HepG2 (cell line): ENCODE data around the gene IZUMO2. TPM values are rescaled to one million over a fixed set of nuclear protein-coding genes. Genes with fewer than 3 reads are reported as not detected.

ENCODE experiments used
- ATAC-seq: fragments of 200-7000 bp; cut with Tn5 transposase; 3 replicates; pipeline ENCODE4 v1.9.1; 2020; ENCODE audit warnings: mild to moderate bottlenecking, moderate library complexity
- BruUV-seq: library from RNA; stranded (reverse); fragments of 400-500 nt; replicated peaks from 2 replicates; lab custom pipeline; 2021; lab: Mats Ljungman, UMichigan
- CTCF ChIA-PET: fragments of 300-600 bp; formaldehyde crosslinking; extraction: SDS; loops from one replicate; lab custom pipeline; 2021; ENCODE audit warnings: low total read pairs, inconsistent platforms, low intra/inter-chr PET ratio; lab: Yijun Ruan, JAX
- POLR2A ChIA-PET: fragments of 350-600 bp; sonication (Branson Sonifier 250); formaldehyde crosslinking; loops from one replicate; lab custom pipeline; 2020; ENCODE audit warnings: antibody characterized with exemption, inconsistent platforms; lab: Yijun Ruan, JAX
- DNase-seq: peaks from one replicate; pipeline ENCODE4 v3.0.0-alpha.2; 2015; ENCODE audit warnings: low spot score
- FAIRE-seq: peaks from 3 replicates; lab custom pipeline; 2011; peaks lifted over from hg19 to GRCh38; lab: Jason Lieb, UNC
- H2AFZ ChIP-seq: one replicate; pipeline ENCODE4 v1.6.1; 2011; ENCODE audit warnings: low read length, inconsistent platforms
- H3K27ac ChIP-seq: fragments of 300-600 bp; 3 replicates; pipeline ENCODE4 v1.8.0; 2011; ENCODE audit warnings: mixed run types, mild to moderate bottlenecking, mixed read lengths, low read length, inconsistent platforms; ENCODE audit not compliant: insufficient read depth; ENCODE audit errors: extremely low read length
- H3K27me3 ChIP-seq, 2 experiments: fragments of 200-600 bp in 1 of 2; 2 replicates in 1 of 2; 3 replicates in 1 of 2; pipeline versions ENCODE4 v1.6.0 to v1.8.0; 2011; ENCODE audit warnings: low read length in 2 of 2, mild to moderate bottlenecking in 2 of 2, moderate library complexity in 2 of 2, inconsistent platforms in 1 of 2; ENCODE audit not compliant: insufficient read depth in 2 of 2, control insufficient read depth in 1 of 2
- H3K36me3 ChIP-seq, 2 experiments: fragments of 200-600 bp in 1 of 2; replicated peaks in 1 of 2; 2 replicates in 1 of 2; 3 replicates in 1 of 2; pipeline versions ENCODE4 v1.5.1 to v1.8.0; 2011; ENCODE audit warnings: low read length in 2 of 2, inconsistent platforms in 1 of 2; ENCODE audit not compliant: insufficient read depth in 2 of 2, control insufficient read depth in 1 of 2
- H3K4me1 ChIP-seq: 2 replicates; pipeline ENCODE4 v1.5.1; 2012; ENCODE audit warnings: low read length, inconsistent platforms; ENCODE audit not compliant: insufficient read depth
- H3K4me2 ChIP-seq: 2 replicates; pipeline ENCODE4 v1.6.0; 2011; ENCODE audit warnings: low read depth, low read length, inconsistent platforms
- H3K4me3 ChIP-seq, 3 experiments: fragments of 200-600 bp in 1 of 3; sonication (generic), shearing (Covaris generic) in 1 of 3; replicated peaks in 1 of 3; 2 replicates each; pipeline ENCODE4 v1.5.1; 2011 to 2016; ENCODE audit warnings: low read length in 3 of 3, inconsistent platforms in 2 of 3, low read depth in 2 of 3, mild to moderate bottlenecking in 2 of 3, control low read depth in 1 of 3, mixed read lengths in 1 of 3; ENCODE audit not compliant: insufficient read depth in 1 of 3
- H3K79me2 ChIP-seq: one replicate; pipeline ENCODE4 v1.6.1; 2011; ENCODE audit warnings: low read length, inconsistent platforms; ENCODE audit not compliant: insufficient read depth
- H3K9ac ChIP-seq: 2 replicates; pipeline ENCODE4 v1.6.0; 2011; ENCODE audit warnings: mild to moderate bottlenecking, low read depth, low read length, inconsistent platforms; ENCODE audit not compliant: insufficient read depth
- H3K9me3 ChIP-seq: 2 replicates; pipeline ENCODE4 v1.5.1; 2012; ENCODE audit warnings: mild to moderate bottlenecking, low read length
- H4K20me1 ChIP-seq: 2 replicates; pipeline ENCODE4 v1.6.0; 2011; ENCODE audit warnings: inconsistent platforms, mild to moderate bottlenecking, low read length, moderate library complexity; ENCODE audit not compliant: insufficient read depth
- JUNB ChIP-seq: sonication (generic); formaldehyde crosslinking; IDR thresholded peaks from 2 replicates; pipeline ENCODE4 v1.8.0; 2022; ENCODE audit warnings: missing genetic modification reagents, mild to moderate bottlenecking, borderline replicate concordance
- KLF11 ChIP-seq: IDR thresholded peaks from 2 replicates; pipeline ENCODE4 v1.6.1; 2016; ENCODE audit warnings: missing compliant biosample characterization
- ONECUT2 ChIP-seq: sonication (generic); formaldehyde crosslinking; IDR thresholded peaks from 2 replicates; pipeline ENCODE4 v1.4.0; 2020; ENCODE audit warnings: missing genetic modification reagents
- ZFP90 ChIP-seq: sonication (generic); formaldehyde crosslinking; IDR thresholded peaks from 2 replicates; pipeline ENCODE4 v1.8.0; 2022; ENCODE audit warnings: missing genetic modification reagents, mild to moderate bottlenecking, inconsistent platforms, borderline replicate concordance
- WGBS: methylation state at CpG from one replicate; pipeline ENCODE4 v1.1.6; 2017; ENCODE audit warnings: low lambda C conversion rate; 5-methylcytosine and 5-hydroxymethylcytosine counted together
- in situ Hi-C: cut with HindIII; loops from 2 replicates; pipeline ENCODE4 v1.10.0; 2017; ENCODE audit warnings: low pct_unique_long_range_greater_than_20kb; ENCODE audit not compliant: extremely low pct_ligation_motif_present
- intact Hi-C: fragments of 100-400 bp; cut with micrococcal nuclease; formaldehyde crosslinking; loops from one replicate; pipeline ENCODE4 v1.10.0; 2022; ENCODE audit not compliant: unreplicated experiment
- polyA plus RNA-seq, 8 experiments: library from polyadenylated mRNA; depleted of rRNA in 3 of 8; stranded (reverse) in 7 of 8; unstranded in 1 of 8; fragments of >200 nt; fragmentation: Illumina TruSeq in 4 of 8; extraction: Trizol in 4 of 8; gene quantifications; 2 replicates each; pipeline versions ENCODE4 v1.2.1 to v1.2.3, GENCODE V29; 2011 to 2016; ENCODE audit warnings: low read depth in 4 of 8, missing spikeins in 1 of 8, mixed read lengths in 1 of 8; ENCODE audit not compliant: insufficient read depth in 1 of 8
- total RNA-seq, 5 experiments: library from RNA; depleted of rRNA; stranded (reverse); fragments of >200 nt; fragmentation: Illumina TruSeq; extraction: Trizol; gene quantifications; 2 replicates each; pipeline ENCODE4 v1.2.3, GENCODE V29; 2016; ENCODE audit warnings: low read depth in 1 of 5
- TF ChIP-seq, protein P1 (sequence below): sonication (generic); formaldehyde crosslinking; IDR thresholded peaks from 2 replicates; pipeline ENCODE4 v1.4.0; 2020; ENCODE audit warnings: mild to moderate bottlenecking, missing genetic modification reagents
- TF ChIP-seq, protein P2 (sequence below): sonication (generic); formaldehyde crosslinking; IDR thresholded peaks from 2 replicates; pipeline ENCODE4 v1.4.0; 2020; ENCODE audit warnings: missing genetic modification reagents
- TF ChIP-seq, protein P3 (sequence below): sonication (generic); formaldehyde crosslinking; IDR thresholded peaks from 2 replicates; pipeline ENCODE4 v1.8.0; 2022; ENCODE audit warnings: mild to moderate bottlenecking, missing genetic modification reagents
- TF ChIP-seq, protein P4 (sequence below): fragments of 450-650 bp; IDR thresholded peaks from 2 replicates; pipeline ENCODE4 v1.6.1; 2017; ENCODE audit warnings: mild to moderate bottlenecking
- TF ChIP-seq, protein P5 (sequence below): sonication (generic); formaldehyde crosslinking; IDR thresholded peaks from 2 replicates; pipeline ENCODE4 v1.5.0; 2020; ENCODE audit warnings: mild to moderate bottlenecking, missing genetic modification reagents
- TF ChIP-seq, protein P6 (sequence below): IDR thresholded peaks from 2 replicates; pipeline ENCODE4 v1.6.1; 2016; ENCODE audit warnings: control low read depth

The IZUMO2 gene
- total and polyA plus RNA-seq, 2 of the 13 experiments (the other 11 are each of a cell fraction or from before 2014, with no cell fraction given): not detected

DNA sequence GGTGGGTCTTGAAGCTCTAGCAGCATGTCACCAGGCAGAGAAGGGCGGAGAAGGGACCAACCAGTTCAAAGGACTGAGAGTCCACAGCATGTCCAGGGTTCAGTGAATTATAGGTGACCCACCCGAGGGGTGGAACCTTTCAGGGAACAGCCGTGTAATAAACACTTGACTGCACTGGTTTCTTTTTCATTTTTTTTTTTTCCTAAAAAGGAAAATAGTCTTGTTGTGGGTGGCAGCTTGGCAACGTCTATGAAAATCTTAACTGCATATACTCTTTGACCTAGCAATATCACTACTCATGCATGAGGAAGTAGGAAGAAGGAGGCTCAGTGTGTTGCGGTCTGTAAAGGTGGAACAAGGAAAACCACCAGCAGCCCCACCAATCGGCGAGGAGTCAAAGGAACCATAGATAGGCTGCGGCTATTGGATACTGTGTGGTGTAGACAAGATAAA is 27.4 kb upstream of the IZUMO2 start:
- no peaks in the 10 kb centered on the region for H4K20me1 ChIP-seq
- in situ Hi-C loops: no loop called here
- CTCF ChIA-PET: no interaction called here
- TF ChIP-seq, protein P1, sequence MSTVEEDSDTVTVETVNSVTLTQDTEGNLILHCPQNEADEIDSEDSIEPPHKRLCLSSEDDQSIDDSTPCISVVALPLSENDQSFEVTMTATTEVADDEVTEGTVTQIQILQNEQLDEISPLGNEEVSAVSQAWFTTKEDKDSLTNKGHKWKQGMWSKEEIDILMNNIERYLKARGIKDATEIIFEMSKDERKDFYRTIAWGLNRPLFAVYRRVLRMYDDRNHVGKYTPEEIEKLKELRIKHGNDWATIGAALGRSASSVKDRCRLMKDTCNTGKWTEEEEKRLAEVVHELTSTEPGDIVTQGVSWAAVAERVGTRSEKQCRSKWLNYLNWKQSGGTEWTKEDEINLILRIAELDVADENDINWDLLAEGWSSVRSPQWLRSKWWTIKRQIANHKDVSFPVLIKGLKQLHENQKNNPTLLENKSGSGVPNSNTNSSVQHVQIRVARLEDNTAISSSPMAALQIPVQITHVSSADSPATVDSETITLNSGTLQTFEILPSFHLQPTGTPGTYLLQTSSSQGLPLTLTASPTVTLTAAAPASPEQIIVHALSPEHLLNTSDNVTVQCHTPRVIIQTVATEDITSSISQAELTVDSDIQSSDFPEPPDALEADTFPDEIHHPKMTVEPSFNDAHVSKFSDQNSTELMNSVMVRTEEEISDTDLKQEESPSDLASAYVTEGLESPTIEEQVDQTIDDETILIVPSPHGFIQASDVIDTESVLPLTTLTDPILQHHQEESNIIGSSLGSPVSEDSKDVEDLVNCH (CRISPR knock-in tag): no peak
- TF ChIP-seq, protein P2, sequence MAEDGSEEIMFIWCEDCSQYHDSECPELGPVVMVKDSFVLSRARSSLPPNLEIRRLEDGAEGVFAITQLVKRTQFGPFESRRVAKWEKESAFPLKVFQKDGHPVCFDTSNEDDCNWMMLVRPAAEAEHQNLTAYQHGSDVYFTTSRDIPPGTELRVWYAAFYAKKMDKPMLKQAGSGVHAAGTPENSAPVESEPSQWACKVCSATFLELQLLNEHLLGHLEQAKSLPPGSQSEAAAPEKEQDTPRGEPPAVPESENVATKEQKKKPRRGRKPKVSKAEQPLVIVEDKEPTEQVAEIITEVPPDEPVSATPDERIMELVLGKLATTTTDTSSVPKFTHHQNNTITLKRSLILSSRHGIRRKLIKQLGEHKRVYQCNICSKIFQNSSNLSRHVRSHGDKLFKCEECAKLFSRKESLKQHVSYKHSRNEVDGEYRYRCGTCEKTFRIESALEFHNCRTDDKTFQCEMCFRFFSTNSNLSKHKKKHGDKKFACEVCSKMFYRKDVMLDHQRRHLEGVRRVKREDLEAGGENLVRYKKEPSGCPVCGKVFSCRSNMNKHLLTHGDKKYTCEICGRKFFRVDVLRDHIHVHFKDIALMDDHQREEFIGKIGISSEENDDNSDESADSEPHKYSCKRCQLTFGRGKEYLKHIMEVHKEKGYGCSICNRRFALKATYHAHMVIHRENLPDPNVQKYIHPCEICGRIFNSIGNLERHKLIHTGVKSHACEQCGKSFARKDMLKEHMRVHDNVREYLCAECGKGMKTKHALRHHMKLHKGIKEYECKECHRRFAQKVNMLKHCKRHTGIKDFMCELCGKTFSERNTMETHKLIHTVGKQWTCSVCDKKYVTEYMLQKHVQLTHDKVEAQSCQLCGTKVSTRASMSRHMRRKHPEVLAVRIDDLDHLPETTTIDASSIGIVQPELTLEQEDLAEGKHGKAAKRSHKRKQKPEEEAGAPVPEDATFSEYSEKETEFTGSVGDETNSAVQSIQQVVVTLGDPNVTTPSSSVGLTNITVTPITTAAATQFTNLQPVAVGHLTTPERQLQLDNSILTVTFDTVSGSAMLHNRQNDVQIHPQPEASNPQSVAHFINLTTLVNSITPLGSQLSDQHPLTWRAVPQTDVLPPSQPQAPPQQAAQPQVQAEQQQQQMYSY (CRISPR knock-in tag): no peak
- TF ChIP-seq ONECUT2 (no peak), ZFP90 (CRISPR knock-in tag) (no peak), KLF11 (no peak), JUNB (no peak)
- TF ChIP-seq, protein P3, sequence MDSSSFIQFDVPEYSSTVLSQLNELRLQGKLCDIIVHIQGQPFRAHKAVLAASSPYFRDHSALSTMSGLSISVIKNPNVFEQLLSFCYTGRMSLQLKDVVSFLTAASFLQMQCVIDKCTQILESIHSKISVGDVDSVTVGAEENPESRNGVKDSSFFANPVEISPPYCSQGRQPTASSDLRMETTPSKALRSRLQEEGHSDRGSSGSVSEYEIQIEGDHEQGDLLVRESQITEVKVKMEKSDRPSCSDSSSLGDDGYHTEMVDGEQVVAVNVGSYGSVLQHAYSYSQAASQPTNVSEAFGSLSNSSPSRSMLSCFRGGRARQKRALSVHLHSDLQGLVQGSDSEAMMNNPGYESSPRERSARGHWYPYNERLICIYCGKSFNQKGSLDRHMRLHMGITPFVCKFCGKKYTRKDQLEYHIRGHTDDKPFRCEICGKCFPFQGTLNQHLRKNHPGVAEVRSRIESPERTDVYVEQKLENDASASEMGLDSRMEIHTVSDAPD: no peak
- TF ChIP-seq, protein P4, sequence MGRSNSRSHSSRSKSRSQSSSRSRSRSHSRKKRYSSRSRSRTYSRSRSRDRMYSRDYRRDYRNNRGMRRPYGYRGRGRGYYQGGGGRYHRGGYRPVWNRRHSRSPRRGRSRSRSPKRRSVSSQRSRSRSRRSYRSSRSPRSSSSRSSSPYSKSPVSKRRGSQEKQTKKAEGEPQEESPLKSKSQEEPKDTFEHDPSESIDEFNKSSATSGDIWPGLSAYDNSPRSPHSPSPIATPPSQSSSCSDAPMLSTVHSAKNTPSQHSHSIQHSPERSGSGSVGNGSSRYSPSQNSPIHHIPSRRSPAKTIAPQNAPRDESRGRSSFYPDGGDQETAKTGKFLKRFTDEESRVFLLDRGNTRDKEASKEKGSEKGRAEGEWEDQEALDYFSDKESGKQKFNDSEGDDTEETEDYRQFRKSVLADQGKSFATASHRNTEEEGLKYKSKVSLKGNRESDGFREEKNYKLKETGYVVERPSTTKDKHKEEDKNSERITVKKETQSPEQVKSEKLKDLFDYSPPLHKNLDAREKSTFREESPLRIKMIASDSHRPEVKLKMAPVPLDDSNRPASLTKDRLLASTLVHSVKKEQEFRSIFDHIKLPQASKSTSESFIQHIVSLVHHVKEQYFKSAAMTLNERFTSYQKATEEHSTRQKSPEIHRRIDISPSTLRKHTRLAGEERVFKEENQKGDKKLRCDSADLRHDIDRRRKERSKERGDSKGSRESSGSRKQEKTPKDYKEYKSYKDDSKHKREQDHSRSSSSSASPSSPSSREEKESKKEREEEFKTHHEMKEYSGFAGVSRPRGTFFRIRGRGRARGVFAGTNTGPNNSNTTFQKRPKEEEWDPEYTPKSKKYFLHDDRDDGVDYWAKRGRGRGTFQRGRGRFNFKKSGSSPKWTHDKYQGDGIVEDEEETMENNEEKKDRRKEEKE: no peak
- TF ChIP-seq, protein P5, sequence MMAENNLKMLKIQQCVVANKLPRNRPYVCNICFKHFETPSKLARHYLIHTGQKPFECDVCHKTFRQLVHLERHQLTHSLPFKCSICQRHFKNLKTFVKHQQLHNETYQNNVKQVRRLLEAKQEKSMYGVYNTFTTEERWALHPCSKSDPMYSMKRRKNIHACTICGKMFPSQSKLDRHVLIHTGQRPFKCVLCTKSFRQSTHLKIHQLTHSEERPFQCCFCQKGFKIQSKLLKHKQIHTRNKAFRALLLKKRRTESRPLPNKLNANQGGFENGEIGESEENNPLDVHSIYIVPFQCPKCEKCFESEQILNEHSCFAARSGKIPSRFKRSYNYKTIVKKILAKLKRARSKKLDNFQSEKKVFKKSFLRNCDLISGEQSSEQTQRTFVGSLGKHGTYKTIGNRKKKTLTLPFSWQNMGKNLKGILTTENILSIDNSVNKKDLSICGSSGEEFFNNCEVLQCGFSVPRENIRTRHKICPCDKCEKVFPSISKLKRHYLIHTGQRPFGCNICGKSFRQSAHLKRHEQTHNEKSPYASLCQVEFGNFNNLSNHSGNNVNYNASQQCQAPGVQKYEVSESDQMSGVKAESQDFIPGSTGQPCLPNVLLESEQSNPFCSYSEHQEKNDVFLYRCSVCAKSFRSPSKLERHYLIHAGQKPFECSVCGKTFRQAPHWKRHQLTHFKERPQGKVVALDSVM (CRISPR knock-in tag): no peak
- TF ChIP-seq, protein P6, sequence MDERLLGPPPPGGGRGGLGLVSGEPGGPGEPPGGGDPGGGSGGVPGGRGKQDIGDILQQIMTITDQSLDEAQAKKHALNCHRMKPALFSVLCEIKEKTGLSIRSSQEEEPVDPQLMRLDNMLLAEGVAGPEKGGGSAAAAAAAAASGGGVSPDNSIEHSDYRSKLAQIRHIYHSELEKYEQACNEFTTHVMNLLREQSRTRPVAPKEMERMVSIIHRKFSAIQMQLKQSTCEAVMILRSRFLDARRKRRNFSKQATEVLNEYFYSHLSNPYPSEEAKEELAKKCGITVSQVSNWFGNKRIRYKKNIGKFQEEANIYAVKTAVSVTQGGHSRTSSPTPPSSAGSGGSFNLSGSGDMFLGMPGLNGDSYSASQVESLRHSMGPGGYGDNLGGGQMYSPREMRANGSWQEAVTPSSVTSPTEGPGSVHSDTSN (CRISPR knock-in tag): no peak

More for the DNA sequence above, 27.4 kb upstream of the IZUMO2 start:
- H3K9me3 ChIP-seq: no peaks in the 10 kb centered on the region
- no peaks in the 10 kb centered on the region for H3K79me2 ChIP-seq
- no peak overlapping the region for H3K4me2 ChIP-seq
- intact Hi-C loops: no loop called here
- no peak overlapping the region for H3K4me3 ChIP-seq
- no peak for ATAC-seq
- POLR2A ChIA-PET: no interaction called here
- no peak overlapping the region for H2AFZ ChIP-seq
- no peak overlapping the region for H3K9ac ChIP-seq
- BruUV-seq: no TSS peak
- no peak overlapping the region for H3K27ac ChIP-seq
- 33% methylated on average over 8 of the region's 8 CpGs for WGBS
- DNase-seq: no peak
- H3K36me3 ChIP-seq: no peaks in the 10 kb centered on the region
- H3K4me1 ChIP-seq: no peaks in the 10 kb centered on the region; the same call in 1 of the 2 replicates
- H3K27me3 ChIP-seq: peaks cover 0 to 13% of the 10 kb centered on the region in 2 experiments; a peak in 2 of 5 replicates
- no peak for FAIRE-seq
